ENCODE measurements around the gene NTM. TPM values are rescaled to one million over a fixed set of nuclear protein-coding genes. Genes with fewer than 3 reads are reported as not detected.

Gene NTM
- total RNA-seq, 1 donor from 2014 or later = 82.7 TPM

- no peak for DNase-seq (ENCODE audit: extremely low spot score, unreplicated experiment)
- peaks cover 8% of the 10 kb centered on the region for H3K27me3 Mint-ChIP-seq (ENCODE audit: unreplicated experiment)
- H3K9me3 Mint-ChIP-seq (ENCODE audit: unreplicated experiment) = no peaks in the 10 kb centered on the region
- no peak overlapping the region for H3K27ac Mint-ChIP-seq (ENCODE audit: unreplicated experiment)
- no peaks in the 10 kb centered on the region for H3K36me3 Mint-ChIP-seq (ENCODE audit: unreplicated experiment)
- no peaks in the 10 kb centered on the region for H3K4me1 Mint-ChIP-seq (ENCODE audit: unreplicated experiment)
- TF ChIP-seq, protein P1, sequence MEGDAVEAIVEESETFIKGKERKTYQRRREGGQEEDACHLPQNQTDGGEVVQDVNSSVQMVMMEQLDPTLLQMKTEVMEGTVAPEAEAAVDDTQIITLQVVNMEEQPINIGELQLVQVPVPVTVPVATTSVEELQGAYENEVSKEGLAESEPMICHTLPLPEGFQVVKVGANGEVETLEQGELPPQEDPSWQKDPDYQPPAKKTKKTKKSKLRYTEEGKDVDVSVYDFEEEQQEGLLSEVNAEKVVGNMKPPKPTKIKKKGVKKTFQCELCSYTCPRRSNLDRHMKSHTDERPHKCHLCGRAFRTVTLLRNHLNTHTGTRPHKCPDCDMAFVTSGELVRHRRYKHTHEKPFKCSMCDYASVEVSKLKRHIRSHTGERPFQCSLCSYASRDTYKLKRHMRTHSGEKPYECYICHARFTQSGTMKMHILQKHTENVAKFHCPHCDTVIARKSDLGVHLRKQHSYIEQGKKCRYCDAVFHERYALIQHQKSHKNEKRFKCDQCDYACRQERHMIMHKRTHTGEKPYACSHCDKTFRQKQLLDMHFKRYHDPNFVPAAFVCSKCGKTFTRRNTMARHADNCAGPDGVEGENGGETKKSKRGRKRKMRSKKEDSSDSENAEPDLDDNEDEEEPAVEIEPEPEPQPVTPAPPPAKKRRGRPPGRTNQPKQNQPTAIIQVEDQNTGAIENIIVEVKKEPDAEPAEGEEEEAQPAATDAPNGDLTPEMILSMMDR (IDR thresholded peaks at IDR 0.05) = peak; percentile 44
- H3K4me3 Mint-ChIP-seq (ENCODE audit: unreplicated experiment) = no peak overlapping the region
Measured at GRCh38 chr11:131408025-131408640, 37.7 kb downstream of the NTM start.

DNA sequence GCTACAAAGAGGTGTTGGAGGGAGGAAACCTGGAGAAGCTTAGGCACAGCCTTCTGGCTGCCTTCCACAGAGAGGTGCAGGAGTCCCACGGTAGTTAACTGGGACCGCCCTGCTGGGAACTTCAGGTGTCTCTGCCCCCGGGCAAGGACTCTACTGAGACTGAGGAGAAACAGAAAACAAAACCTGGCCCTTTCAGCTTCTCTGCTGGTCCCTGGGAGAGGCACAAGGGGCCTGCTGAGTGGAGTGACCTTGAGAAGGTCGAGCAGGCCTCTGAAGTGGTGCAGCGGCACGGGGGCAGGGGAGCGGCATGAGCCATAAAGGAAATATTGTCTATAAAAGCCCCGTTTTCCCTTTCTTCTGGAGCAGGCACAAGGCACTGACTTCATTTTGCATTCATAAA is 38.9 kb downstream of the NTM start:
- TF ChIP-seq, protein P1 (IDR thresholded peaks at IDR 0.05) = no peak
- H3K9me3 Mint-ChIP-seq (ENCODE audit: unreplicated experiment) = no peaks in the 10 kb centered on the region
- DNase-seq (ENCODE audit: extremely low spot score, unreplicated experiment) = no peak
- H3K27ac Mint-ChIP-seq (ENCODE audit: unreplicated experiment) = no peak overlapping the region
- H3K36me3 Mint-ChIP-seq (ENCODE audit: unreplicated experiment) = no peaks in the 10 kb centered on the region
- no peak overlapping the region for H3K4me3 Mint-ChIP-seq (ENCODE audit: unreplicated experiment)
- H3K4me1 Mint-ChIP-seq (ENCODE audit: unreplicated experiment) = no peaks in the 10 kb centered on the region
- peaks cover 8% of the 10 kb centered on the region for H3K27me3 Mint-ChIP-seq (ENCODE audit: unreplicated experiment)

GRCh38 chr11:131411636-131412035 is 41.2 kb downstream of the NTM start:
- Mint-ChIP-seq H3K36me3 (ENCODE audit: unreplicated experiment) (no peaks in the 10 kb centered on the region), H3K9me3 (ENCODE audit: unreplicated experiment) (no peaks in the 10 kb centered on the region), H3K4me1 (ENCODE audit: unreplicated experiment) (no peaks in the 10 kb centered on the region), H3K27me3 (ENCODE audit: unreplicated experiment) (peaks cover 8% of the 10 kb centered on the region), H3K4me3 (ENCODE audit: unreplicated experiment) (no peak overlapping the region), H3K27ac (ENCODE audit: unreplicated experiment) (no peak overlapping the region)
- TF ChIP-seq, protein P1 (IDR thresholded peaks at IDR 0.05) = no peak
- DNase-seq (ENCODE audit: extremely low spot score, unreplicated experiment) = no peak

DNA sequence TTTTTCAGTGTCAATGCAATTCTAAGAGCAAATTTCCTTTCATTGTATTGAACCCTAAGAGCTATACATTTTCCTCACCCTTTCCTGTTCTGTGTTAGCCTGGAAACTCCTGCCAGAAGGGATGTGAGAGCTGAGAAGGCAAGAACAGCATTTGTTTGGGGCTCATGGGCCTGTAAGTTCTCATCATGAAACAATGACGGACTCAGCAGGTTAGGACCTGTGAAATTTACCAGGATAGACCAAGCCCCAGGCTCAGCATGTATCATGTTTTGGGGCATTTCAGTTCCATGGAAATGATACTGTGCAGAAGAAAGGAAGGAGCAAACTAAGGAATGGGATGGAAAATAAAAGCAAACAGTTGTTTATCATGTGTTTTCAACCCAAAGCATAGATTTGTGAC is 41.6 kb downstream of the NTM start:
- Mint-ChIP-seq H3K4me3 (ENCODE audit: unreplicated experiment) (no peak overlapping the region), H3K4me1 (ENCODE audit: unreplicated experiment) (no peaks in the 10 kb centered on the region), H3K27ac (ENCODE audit: unreplicated experiment) (no peak overlapping the region), H3K9me3 (ENCODE audit: unreplicated experiment) (no peaks in the 10 kb centered on the region), H3K36me3 (ENCODE audit: unreplicated experiment) (no peaks in the 10 kb centered on the region), H3K27me3 (ENCODE audit: unreplicated experiment) (peaks cover 8% of the 10 kb centered on the region)
- DNase-seq (ENCODE audit: extremely low spot score, unreplicated experiment) = no peak
- TF ChIP-seq, protein P1 (IDR thresholded peaks at IDR 0.05) = no peak

DNA sequence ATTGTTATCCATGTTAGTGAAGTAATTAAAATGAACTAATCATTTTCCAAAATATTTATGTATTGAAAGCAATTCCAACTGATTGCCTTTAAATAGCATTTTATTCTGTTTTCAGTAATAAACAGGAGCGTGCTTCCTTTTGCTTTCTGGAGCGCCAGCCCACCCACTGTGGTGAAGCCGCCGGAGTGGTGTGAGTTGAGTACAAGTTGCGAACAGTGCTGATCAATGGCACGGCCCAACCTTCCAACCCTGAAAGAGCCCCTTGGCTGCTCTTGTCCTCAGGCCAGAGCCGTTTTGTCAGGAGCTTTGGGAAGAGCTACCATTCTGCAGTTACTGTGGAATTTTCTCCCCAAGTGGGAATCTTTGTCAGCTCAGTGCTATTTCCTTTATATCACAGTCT is 42.8 kb downstream of the NTM start:
- H3K4me1 Mint-ChIP-seq (ENCODE audit: unreplicated experiment) = no peaks in the 10 kb centered on the region
- no peak overlapping the region for H3K4me3 Mint-ChIP-seq (ENCODE audit: unreplicated experiment)
- no peak for DNase-seq (ENCODE audit: extremely low spot score, unreplicated experiment)
- H3K27me3 Mint-ChIP-seq (ENCODE audit: unreplicated experiment) = peaks cover 5% of the 10 kb centered on the region
- H3K27ac Mint-ChIP-seq (ENCODE audit: unreplicated experiment) = no peak overlapping the region
- H3K36me3 Mint-ChIP-seq (ENCODE audit: unreplicated experiment) = no peaks in the 10 kb centered on the region
- TF ChIP-seq, protein P1 (IDR thresholded peaks at IDR 0.05) = no peak
- no peaks in the 10 kb centered on the region for H3K9me3 Mint-ChIP-seq (ENCODE audit: unreplicated experiment)

Measured in osteocyte (in vitro differentiated cells).